GM19395 (cell line): ENCODE measurements around the gene PRKG1.

Experiments
- ATAC-seq: cut with Tn5 transposase; IDR thresholded peaks from one replicate; pipeline ENCODE4 v1.9.1; 2021; ENCODE audit warnings: mild to moderate bottlenecking, moderate library complexity; ENCODE audit not compliant: unreplicated experiment

PRKG1 gene

GRCh38 chr10:51950996-51951555 is 876.8 kb downstream of the PRKG1 start:
- ATAC-seq = no peak

- ATAC-seq = no peak
Measured at GRCh38 chr10:51951601-51952000, 877.3 kb downstream of the PRKG1 start.

GRCh38 chr10:51952056-51952455 is 877.8 kb downstream of the PRKG1 start:
- ATAC-seq = no peak

GRCh38 chr10:51955696-51956095 is 881.4 kb downstream of the PRKG1 start:
- ATAC-seq = no peak

- ATAC-seq = no peak
Measured at GRCh38 chr10:51956822-51957221, 882.5 kb downstream of the PRKG1 start.

- ATAC-seq = peak; percentile 70
Measured at GRCh38 chr10:51960494-51960895, 886.2 kb downstream of the PRKG1 start.

- no peak for ATAC-seq
Measured at GRCh38 chr10:51961401-51961800, 887.1 kb downstream of the PRKG1 start.

- ATAC-seq = no peak
Measured at GRCh38 chr10:51964630-51965029, 890.3 kb downstream of the PRKG1 start.

GRCh38 chr10:51965451-51965850 is 891.2 kb downstream of the PRKG1 start:
- no peak for ATAC-seq

GRCh38 chr10:51972733-51973346 is 898.6 kb downstream of the PRKG1 start:
- no peak for ATAC-seq

- ATAC-seq = no peak
Measured at GRCh38 chr10:51980752-51981151, 906.5 kb downstream of the PRKG1 start.

- ATAC-seq = no peak
Measured at GRCh38 chr10:51981731-51982130, 907.4 kb downstream of the PRKG1 start.

GRCh38 chr10:51983481-51983880 is 909.2 kb downstream of the PRKG1 start:
- no peak for ATAC-seq

- no peak for ATAC-seq
Measured at GRCh38 chr10:51985336-51985735, 911.0 kb downstream of the PRKG1 start.

- no peak for ATAC-seq
Measured at GRCh38 chr10:51986516-51986915, 912.2 kb downstream of the PRKG1 start.

- ATAC-seq = no peak
Measured at GRCh38 chr10:51993475-51993874, 919.2 kb downstream of the PRKG1 start.

GRCh38 chr10:51999096-51999495 is 924.8 kb downstream of the PRKG1 start:
- ATAC-seq = no peak

- no peak for ATAC-seq
Measured at GRCh38 chr10:52004342-52004949, 930.2 kb downstream of the PRKG1 start.

GRCh38 chr10:52007091-52007490 is 932.8 kb downstream of the PRKG1 start:
- no peak for ATAC-seq

- no peak for ATAC-seq
Measured at GRCh38 chr10:52011118-52011517, 936.8 kb downstream of the PRKG1 start.

GRCh38 chr10:52019077-52019555 is 944.8 kb downstream of the PRKG1 start:
- no peak for ATAC-seq

GRCh38 chr10:52019656-52020055 is 945.4 kb downstream of the PRKG1 start:
- no peak for ATAC-seq
